GM12891 (cell line): ENCODE results near the gene DLK1.

ENCODE experiments used
- DNase-seq: peaks from one replicate; pipeline ENCODE4 v3.0.0; 2011; ENCODE audit warnings: low spot score; ENCODE audit not compliant: insufficient read length
- FAIRE-seq: peaks from 2 replicates; lab custom pipeline; 2011; peaks lifted over from hg19 to GRCh38; lab: Jason Lieb, UNC
- PAX5 ChIP-seq: IDR thresholded peaks from 2 replicates; pipeline ENCODE4 v1.6.1; 2011; ENCODE audit warnings: low read length, moderate library complexity, mild to moderate bottlenecking; ENCODE audit not compliant: insufficient read depth, severe bottlenecking
- POLR2A ChIP-seq: IDR thresholded peaks from 2 replicates; pipeline ENCODE4 v1.6.1; 2011; ENCODE audit warnings: low read depth, low read length, control low read depth
- POLR2AphosphoS5 ChIP-seq: IDR thresholded peaks from 2 replicates; pipeline ENCODE4 v1.6.1; 2011; ENCODE audit warnings: low read depth, low read length, control low read depth
- POU2F2 ChIP-seq: IDR thresholded peaks from 2 replicates; pipeline ENCODE4 v1.6.1; 2011; ENCODE audit warnings: low read depth, mild to moderate bottlenecking, control low read depth, low read length, moderate library complexity
- SPI1 ChIP-seq: IDR thresholded peaks from 2 replicates; pipeline ENCODE4 v1.6.1; 2011; ENCODE audit warnings: low read depth, low read length, control low read depth
- TAF1 ChIP-seq: IDR thresholded peaks from 2 replicates; pipeline ENCODE4 v1.6.1; 2011; ENCODE audit warnings: low read depth, low read length, control low read depth

The DLK1 gene

GRCh38 chr14:100738704-100739131 lies 12.0 kb downstream of the DLK1 start:
- FAIRE-seq (no peak), DNase-seq (no peak)
- TF ChIP-seq POLR2AphosphoS5 (no peak), POU2F2 (no peak), PAX5 (no peak), TAF1 (no peak), SPI1 (no peak), POLR2A (no peak)

- DNase-seq = peak; percentile 2
- FAIRE-seq = no peak
- no peak for TF ChIP-seq POLR2AphosphoS5
- no peak for TF ChIP-seq POLR2A
- no peak for TF ChIP-seq TAF1
- TF ChIP-seq SPI1 = no peak
- no peak for TF ChIP-seq POU2F2
- no peak for TF ChIP-seq PAX5
Measured at GRCh38 chr14:100739306-100739705, 12.6 kb downstream of the DLK1 start.

- DNase-seq = no peak
- TF ChIP-seq SPI1 (no peak), POU2F2 (no peak), POLR2A (no peak), PAX5 (no peak), TAF1 (no peak), POLR2AphosphoS5 (no peak)
- no peak for FAIRE-seq
Measured at GRCh38 chr14:100740196-100740825, 13.6 kb downstream of the DLK1 start.

- DNase-seq (no peak), FAIRE-seq (no peak)
- TF ChIP-seq TAF1 = no peak
- TF ChIP-seq SPI1 = no peak
- TF ChIP-seq POU2F2 = no peak
- no peak for TF ChIP-seq POLR2AphosphoS5
- TF ChIP-seq POLR2A = no peak
- no peak for TF ChIP-seq PAX5
Measured at GRCh38 chr14:100740929-100741328, 14.2 kb downstream of the DLK1 start.

GRCh38 chr14:100741966-100742365 lies 15.3 kb downstream of the DLK1 start:
- TF ChIP-seq POLR2A (no peak), TAF1 (no peak), POU2F2 (no peak), POLR2AphosphoS5 (no peak), SPI1 (no peak), PAX5 (no peak)
- no peak for DNase-seq
- FAIRE-seq = no peak

- TF ChIP-seq POU2F2 = no peak
- TF ChIP-seq PAX5 = no peak
- TF ChIP-seq POLR2AphosphoS5 = no peak
- TF ChIP-seq TAF1 = no peak
- no peak for TF ChIP-seq POLR2A
- no peak for TF ChIP-seq SPI1
- DNase-seq = no peak
- FAIRE-seq = no peak
Measured at GRCh38 chr14:100746326-100746725, 19.6 kb downstream of the DLK1 start.

GRCh38 chr14:100747021-100747586 lies 20.4 kb downstream of the DLK1 start:
- no peak for FAIRE-seq
- no peak for DNase-seq
- TF ChIP-seq POU2F2 (no peak), POLR2A (no peak), POLR2AphosphoS5 (no peak), SPI1 (no peak), PAX5 (no peak), TAF1 (no peak)

GRCh38 chr14:100747736-100748135 lies 21.0 kb downstream of the DLK1 start:
- FAIRE-seq (no peak), DNase-seq (no peak)
- no peak for TF ChIP-seq SPI1
- no peak for TF ChIP-seq POLR2AphosphoS5
- no peak for TF ChIP-seq POLR2A
- TF ChIP-seq POU2F2 = no peak
- TF ChIP-seq PAX5 = no peak
- no peak for TF ChIP-seq TAF1

GRCh38 chr14:100748403-100748802 lies 21.7 kb downstream of the DLK1 start:
- FAIRE-seq (no peak), DNase-seq (no peak)
- TF ChIP-seq SPI1 = no peak
- TF ChIP-seq TAF1 = no peak
- no peak for TF ChIP-seq POU2F2
- TF ChIP-seq PAX5 = no peak
- TF ChIP-seq POLR2A = no peak
- no peak for TF ChIP-seq POLR2AphosphoS5
